H9 (cell line): ENCODE data around the gene CLEC18C. TPM values are rescaled to one million over a fixed set of nuclear protein-coding genes. Genes with fewer than 3 reads are reported as not detected.
"Not testable (repeated sequence)": the region's sequence is repeated elsewhere in the genome, so short reads cannot be mapped to it uniquely, and the experiment has no call there.

Experiments used
- DNase-seq: peaks from one replicate; pipeline ENCODE4 v3.0.0-alpha.2; 2017
- H2AFZ ChIP-seq: one replicate; pipeline ENCODE4 v1.6.1; 2013; ENCODE audit warnings: mild to moderate bottlenecking, low read length, control low read depth, moderate library complexity
- H2AK5ac ChIP-seq: 2 replicates; pipeline ENCODE4 v1.6.1; 2013; ENCODE audit warnings: low read length, control low read depth, mixed read lengths; ENCODE audit not compliant: insufficient read length
- H2BK120ac ChIP-seq: one replicate; pipeline ENCODE4 v1.6.1; 2013; ENCODE audit warnings: low read depth, mild to moderate bottlenecking, low read length, control low read depth, inconsistent platforms; ENCODE audit not compliant: poor library complexity, severe bottlenecking
- H2BK12ac ChIP-seq: 2 replicates; pipeline ENCODE4 v1.6.1; 2013; ENCODE audit warnings: low read length, control low read depth, mixed read lengths, low read depth; ENCODE audit not compliant: insufficient read length
- H2BK15ac ChIP-seq: 2 replicates; pipeline ENCODE4 v1.6.1; 2013; ENCODE audit warnings: low read depth, low read length, control low read depth
- H2BK20ac ChIP-seq: one replicate; pipeline ENCODE4 v1.6.1; 2013; ENCODE audit warnings: low read depth, mild to moderate bottlenecking, low read length, control low read depth, inconsistent platforms; ENCODE audit not compliant: poor library complexity, severe bottlenecking
- H2BK5ac ChIP-seq: 2 replicates; pipeline ENCODE4 v1.6.1; 2013; ENCODE audit warnings: low read length, control low read depth, mixed read lengths; ENCODE audit not compliant: insufficient read length
- H3K14ac ChIP-seq: 2 replicates; pipeline ENCODE4 v1.6.1; 2013; ENCODE audit warnings: low read length, control low read depth; ENCODE audit not compliant: insufficient read depth
- H3K18ac ChIP-seq: 2 replicates; pipeline ENCODE4 v1.6.1; 2013; ENCODE audit warnings: low read depth, mild to moderate bottlenecking, mixed read lengths, low read length, control low read depth; ENCODE audit not compliant: insufficient read length
- H3K23ac ChIP-seq: 2 replicates; pipeline ENCODE4 v1.6.1; 2013; ENCODE audit warnings: low read length, control low read depth, mixed read lengths, low read depth; ENCODE audit not compliant: insufficient read length
- H3K23me2 ChIP-seq: 2 replicates; pipeline ENCODE4 v1.6.1; 2013; ENCODE audit warnings: low read depth, mild to moderate bottlenecking, mixed read lengths, low read length, control low read depth; ENCODE audit not compliant: insufficient read length, poor library complexity, severe bottlenecking
- H3K27ac ChIP-seq: 2 replicates; pipeline ENCODE4 v1.5.1; 2013; ENCODE audit warnings: low read length, control low read depth, mixed read lengths, low read depth; ENCODE audit not compliant: insufficient read length
- H3K27me3 ChIP-seq: 2 replicates; pipeline ENCODE4 v1.6.1; 2013; ENCODE audit warnings: low read length, control low read depth, inconsistent platforms; ENCODE audit not compliant: insufficient read depth
- H3K4ac ChIP-seq: 2 replicates; pipeline ENCODE4 v1.6.1; 2013; ENCODE audit warnings: low read depth, mild to moderate bottlenecking, control low read depth, inconsistent platforms, low read length, moderate library complexity
- H3K4me1 ChIP-seq: 2 replicates; pipeline ENCODE4 v1.6.1; 2013; ENCODE audit warnings: low read length, control low read depth, inconsistent platforms; ENCODE audit not compliant: insufficient read depth
- H3K4me2 ChIP-seq: 2 replicates; pipeline ENCODE4 v1.6.1; 2013; ENCODE audit warnings: low read length, control low read depth, mixed read lengths; ENCODE audit not compliant: insufficient read length, insufficient read depth
- H3K56ac ChIP-seq: 2 replicates; pipeline ENCODE4 v1.6.1; 2013; ENCODE audit warnings: low read depth, mild to moderate bottlenecking, mixed read lengths, low read length, control low read depth; ENCODE audit not compliant: insufficient read length
- H3K79me1 ChIP-seq: 2 replicates; pipeline ENCODE4 v1.6.1; 2013; ENCODE audit warnings: low read depth, mild to moderate bottlenecking, moderate library complexity, low read length, control low read depth, inconsistent platforms; ENCODE audit not compliant: insufficient read depth, poor library complexity, severe bottlenecking
- H3K79me2 ChIP-seq: 2 replicates; pipeline ENCODE4 v1.6.1; 2013; ENCODE audit warnings: low read length, control low read depth, inconsistent platforms; ENCODE audit not compliant: insufficient read depth
- H3K9ac ChIP-seq: 2 replicates; pipeline ENCODE4 v1.6.1; 2013; ENCODE audit warnings: low read length, control low read depth, mixed read lengths; ENCODE audit not compliant: insufficient read length; ENCODE audit errors: extremely low read depth
- H3K9me3 ChIP-seq: one replicate; pipeline ENCODE4 v1.6.1; 2013; ENCODE audit warnings: low read depth, low read length, inconsistent platforms; ENCODE audit not compliant: control insufficient read depth
- H3T11ph ChIP-seq: one replicate; pipeline ENCODE4 v1.6.1; 2013; ENCODE audit warnings: mild to moderate bottlenecking, low read length, control low read depth, inconsistent platforms
- H4K20me1 ChIP-seq: one replicate; pipeline ENCODE4 v1.6.1; 2013; ENCODE audit not compliant: control insufficient read depth, insufficient read length, insufficient read depth
- H4K5ac ChIP-seq: 2 replicates; pipeline ENCODE4 v1.6.1; 2013; ENCODE audit warnings: low read depth, mild to moderate bottlenecking, mixed read lengths, low read length, control low read depth; ENCODE audit not compliant: insufficient read length
- H4K8ac ChIP-seq: replicated peaks from 2 replicates; pipeline ENCODE4 v1.6.1; 2013; ENCODE audit warnings: low read length, control low read depth, mixed read lengths, low read depth; ENCODE audit not compliant: insufficient read length
- H4K91ac ChIP-seq: 2 replicates; pipeline ENCODE4 v1.6.1; 2013; ENCODE audit warnings: low read depth, mild to moderate bottlenecking, moderate library complexity, mixed read lengths, low read length, control low read depth; ENCODE audit not compliant: insufficient read length
- H3K27ac Mint-ChIP-seq, 3 experiments: 2 replicates in 2 of 3; 3 replicates in 1 of 3; pipeline ENCODE4 v1.8.0; 2020 to 2021; ENCODE audit warnings: mixed read lengths in 3 of 3, mild to moderate bottlenecking in 1 of 3, moderate library complexity in 1 of 3
- H3K27me3 Mint-ChIP-seq: 2 replicates; pipeline ENCODE4 v1.8.0; 2021; ENCODE audit warnings: low read depth, mild to moderate bottlenecking, moderate library complexity, mixed read lengths
- H3K36me3 Mint-ChIP-seq, 3 experiments: 2 replicates in 2 of 3; 3 replicates in 1 of 3; pipeline ENCODE4 v1.8.0; 2020 to 2021; ENCODE audit warnings: low read depth in 3 of 3, mixed read lengths in 3 of 3; ENCODE audit not compliant: insufficient read depth in 1 of 3
- H3K4me1 Mint-ChIP-seq, 2 experiments: 2 replicates each; pipeline ENCODE4 v1.8.0; 2020; ENCODE audit warnings: mixed read lengths in 2 of 2
- H3K4me3 Mint-ChIP-seq, 2 experiments: 2 replicates in 1 of 2; 3 replicates in 1 of 2; pipeline ENCODE4 v1.8.0; 2020 to 2021; ENCODE audit warnings: mild to moderate bottlenecking in 2 of 2, mixed read lengths in 2 of 2, moderate library complexity in 1 of 2
- H3K9me3 Mint-ChIP-seq, 2 experiments: 2 replicates in 1 of 2; 3 replicates in 1 of 2; pipeline ENCODE4 v1.8.0; 2020; ENCODE audit warnings: mild to moderate bottlenecking in 2 of 2, mixed read lengths in 2 of 2, moderate library complexity in 1 of 2
- WGBS: extraction: QIAGEN DNeasy Blood & Tissue Kit; methylation state at CpG from one replicate; pipeline ENCODE4 v1.1.7; 2013; ENCODE audit warnings: missing lambda C conversion rate, low lambda C conversion rate, mixed read lengths; ENCODE audit not compliant: insufficient read length; ENCODE audit errors: extremely low coverage; 5-methylcytosine and 5-hydroxymethylcytosine counted together
- total RNA-seq: library from RNA; stranded (reverse); gene quantifications from 2 replicates; pipeline ENCODE4 v1.2.1, GENCODE V29; 2021

Gene CLEC18C
- total RNA-seq, 1 experiment from 2014 or later = 0.11 TPM

- not testable (repeated sequence) for H2BK5ac ChIP-seq, H4K91ac ChIP-seq, H4K8ac ChIP-seq, H2AK5ac ChIP-seq, H4K5ac ChIP-seq, H3K27me3 ChIP-seq, H2AFZ ChIP-seq, H3K79me2 ChIP-seq, H3K4me3 Mint-ChIP-seq, H2BK15ac ChIP-seq, H2BK12ac ChIP-seq, H3K79me1 ChIP-seq, H3K23me2 ChIP-seq, H3K9me3 Mint-ChIP-seq, H3K4me1 Mint-ChIP-seq, H3K9me3 ChIP-seq, H3K14ac ChIP-seq, H4K20me1 ChIP-seq, H3K4me1 ChIP-seq, H3K27ac ChIP-seq, H3K27me3 Mint-ChIP-seq, H2BK120ac ChIP-seq, H3K9ac ChIP-seq, H3T11ph ChIP-seq, H3K4me2 ChIP-seq, H3K27ac Mint-ChIP-seq, H3K18ac ChIP-seq, H2BK20ac ChIP-seq, H3K56ac ChIP-seq, H3K4ac ChIP-seq, DNase-seq, H3K23ac ChIP-seq
- WGBS = no CpG with 5 or more reads among the region's 9 CpGs
- peaks cover 31 to 69% (median 57%) of the 10 kb centered on the region in 3 experiments for H3K36me3 Mint-ChIP-seq
These were observed 30.2 kb upstream of the CLEC18C start for GRCh38 chr16:70143231-70143895.

DNA sequence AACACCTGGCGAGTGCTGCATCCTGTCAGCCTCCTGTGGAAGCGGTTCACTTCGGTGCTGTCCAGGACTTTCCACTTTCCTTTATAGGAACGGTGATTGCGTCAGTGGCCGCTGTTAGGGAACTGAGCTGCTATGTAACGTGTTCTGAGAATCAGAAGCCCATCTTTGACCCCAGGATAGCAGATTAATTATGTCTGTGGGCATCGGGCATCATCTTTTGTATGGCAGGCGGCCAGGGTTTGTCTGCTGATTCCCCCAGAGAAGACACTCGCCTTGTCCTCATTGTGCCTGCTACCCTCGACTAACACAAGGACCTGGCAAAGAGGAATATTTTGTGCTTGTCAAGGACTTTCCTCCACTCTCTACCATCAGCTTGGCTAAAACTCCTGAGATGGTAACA is 25.7 kb upstream of the CLEC18C start:
- no CpG with 5 or more reads among the region's 11 CpGs for WGBS

More for the DNA sequence above, 25.7 kb upstream of the CLEC18C start:
- not testable (repeated sequence) for H3K23ac ChIP-seq, H3K18ac ChIP-seq, H3K23me2 ChIP-seq, H3K9ac ChIP-seq, H4K8ac ChIP-seq, H3K4ac ChIP-seq, H3K56ac ChIP-seq, H3K9me3 Mint-ChIP-seq, H3K27me3 Mint-ChIP-seq, H3K27me3 ChIP-seq, H2BK120ac ChIP-seq, H4K91ac ChIP-seq, H3K27ac Mint-ChIP-seq, H2BK20ac ChIP-seq, H3K4me1 ChIP-seq, H2AK5ac ChIP-seq, H4K5ac ChIP-seq, H3K27ac ChIP-seq, H2AFZ ChIP-seq, H3T11ph ChIP-seq, H2BK12ac ChIP-seq, DNase-seq, H4K20me1 ChIP-seq, H3K9me3 ChIP-seq, H2BK15ac ChIP-seq, H2BK5ac ChIP-seq, H3K14ac ChIP-seq, H3K79me1 ChIP-seq, H3K79me2 ChIP-seq, H3K4me2 ChIP-seq, H3K4me1 Mint-ChIP-seq, H3K4me3 Mint-ChIP-seq
- peaks cover 46 to 71% (median 64%) of the 10 kb centered on the region in 3 experiments for H3K36me3 Mint-ChIP-seq
